B cell (primary cell): Measurements from ENCODE around the gene ZNF28. TPM values are rescaled to one million over a fixed set of nuclear protein-coding genes. Genes with fewer than 3 reads are reported as not detected.

ENCODE experiments used
- polyA plus RNA-seq: library from polyadenylated mRNA; depleted of rRNA; stranded (reverse); fragments of >200 nt; gene quantifications from 2 replicates; pipeline ENCODE4 v1.2.3, GENCODE V29; 2012
- total RNA-seq, 2 donors: library from RNA; stranded (reverse); fragments of 120-200 nt in 1 of 2; gene quantifications; 1 replicate in 1 of 2; 2 replicates in 1 of 2; pipeline versions ENCODE4 v1.2.3 to v1.2.4, GENCODE V29; 2013 to 2022

The ZNF28 gene
- total and polyA plus RNA-seq, 2 donors (not counting 1 experiment from before 2014, with no cell fraction given): 3.7 to 27.4 TPM

Other genes with a start within 250 kb of the ZNF28 start
- 92.3 and 93.3 TPM in 2 replicates for gene ZNF83, start 183.3 kb downstream of the ZNF28 start, total RNA-seq
- gene ZNF83, start 183.3 kb downstream of the ZNF28 start, polyA plus RNA-seq: 95.8 and 139 TPM in 2 replicates
- gene ZNF611, start 86.6 kb downstream of the ZNF28 start, total RNA-seq: 51.5 and 57.9 TPM in 2 replicates
- gene ZNF611, start 86.6 kb downstream of the ZNF28 start, polyA plus RNA-seq: 5.7 and 10.2 TPM in 2 replicates
- 41.7 and 51.6 TPM in 2 replicates for gene ZNF600, start 34.8 kb downstream of the ZNF28 start, total RNA-seq
- gene ZNF600, start 34.8 kb downstream of the ZNF28 start, polyA plus RNA-seq: 27.2 and 40.6 TPM in 2 replicates
- gene ZNF468, start 36.0 kb upstream of the ZNF28 start, total RNA-seq: 35.3 and 37.7 TPM in 2 replicates
- 12.6 and 14.3 TPM in 2 replicates for gene ZNF468, start 36.0 kb upstream of the ZNF28 start, polyA plus RNA-seq
- gene ZNF320, start 76.0 kb upstream of the ZNF28 start, total RNA-seq: 33.1 and 36.0 TPM in 2 replicates
- 7.8 and 14.5 TPM in 2 replicates for gene ZNF320, start 76.0 kb upstream of the ZNF28 start, polyA plus RNA-seq
- 15.3 and 15.6 TPM in 2 replicates for gene ZNF888, start 101.8 kb upstream of the ZNF28 start, total RNA-seq
- 2.3 and 2.7 TPM in 2 replicates for gene ZNF888, start 101.8 kb upstream of the ZNF28 start, polyA plus RNA-seq
- gene ZNF816, start 141.2 kb upstream of the ZNF28 start, total RNA-seq: 22.3 and 25.0 TPM in 2 replicates
- gene ZNF816, start 141.2 kb upstream of the ZNF28 start, polyA plus RNA-seq: 3.5 and 4.5 TPM in 2 replicates
- 0.49 TPM in 1 of 2 replicates, not detected in the other for gene ERVV-1, start 192.3 kb upstream of the ZNF28 start, total RNA-seq
- not detected in 2 replicates for gene ERVV-1, start 192.3 kb upstream of the ZNF28 start, polyA plus RNA-seq
- not detected in 2 replicates for gene ERVV-2, start 223.1 kb upstream of the ZNF28 start, total RNA-seq
- not detected in 2 replicates for gene ERVV-2, start 223.1 kb upstream of the ZNF28 start, polyA plus RNA-seq